Cardiac muscle cell (in vitro differentiated cells and primary cell): ENCODE data around the gene SELENOM. TPM values are rescaled to one million over a fixed set of nuclear protein-coding genes. Genes with fewer than 3 reads are reported as not detected.
A peak's percentile ranks its signal among the peaks of the same experiment; 100 is the strongest.
"Not testable (repeated sequence)": the region's sequence is repeated elsewhere in the genome, so short reads cannot be mapped to it uniquely, and the experiment has no call there.

ENCODE experiments used
- DNase-seq, 2 donors: peaks; one replicate each; pipeline versions ENCODE4 v3.0.0 to v3.0.0-alpha.2; 2010 to 2017; ENCODE audit warnings: low read depth in 1 of 2, low spot score in 1 of 2
- H3K27ac ChIP-seq: fragments of 200-600 bp; sonication (generic); 2 replicates; pipeline ENCODE4 v1.5.1; 2016
- H3K27me3 ChIP-seq: fragments of 200-600 bp; sonication (generic); 2 replicates; pipeline ENCODE4 v1.6.0; 2016; ENCODE audit warnings: control low read depth
- H3K36me3 ChIP-seq: fragments of 200-600 bp; sonication (generic); 2 replicates; pipeline ENCODE4 v1.5.1; 2016; ENCODE audit warnings: control low read depth
- H3K4me1 ChIP-seq: fragments of 200-600 bp; sonication (generic); 2 replicates; pipeline ENCODE4 v1.8.1; 2017; ENCODE audit warnings: low read depth, mild to moderate bottlenecking, mixed run types
- H3K4me3 ChIP-seq: fragments of 200-600 bp; sonication (generic); 2 replicates; pipeline ENCODE4 v1.5.1; 2016; ENCODE audit warnings: mild to moderate bottlenecking
- H3K9me3 ChIP-seq: fragments of 200-600 bp; sonication (generic); 2 replicates; pipeline ENCODE4 v1.5.1; 2017; ENCODE audit warnings: low read depth, mild to moderate bottlenecking, control low read depth
- polyA plus RNA-seq: library from polyadenylated mRNA; unstranded; fragments of >200 nt; fragmentation: Nextera tagmentation; extraction: Ambion mirVana; gene quantifications from 2 replicates; pipeline ENCODE4 v1.2.1, GENCODE V29; 2016
- total RNA-seq: library from RNA; depleted of rRNA; stranded (reverse); fragments of >200 nt; gene quantifications from 2 replicates; pipeline ENCODE4 v1.2.3, GENCODE V29; 2016
- TF ChIP-seq, protein P1 (sequence below): IDR thresholded peaks from 2 replicates; pipeline ENCODE4 v1.5.1; 2012; ENCODE audit warnings: low read depth, mild to moderate bottlenecking, low read length

SELENOM gene
- total and polyA plus RNA-seq, 2 experiments from 2014 or later = 84.0 to 88.8 TPM

GRCh38 chr22:31077681-31078080, 29.7 kb downstream of the SELENOM start:
- Histone ChIP-seq H3K27ac (no peak overlapping the region), H3K36me3 (no peaks in the 10 kb centered on the region), H3K9me3 (no peaks in the 10 kb centered on the region), H3K27me3 (no peaks in the 10 kb centered on the region), H3K4me3 (no peak overlapping the region), H3K4me1 (no peaks in the 10 kb centered on the region)
- TF ChIP-seq, protein P1, sequence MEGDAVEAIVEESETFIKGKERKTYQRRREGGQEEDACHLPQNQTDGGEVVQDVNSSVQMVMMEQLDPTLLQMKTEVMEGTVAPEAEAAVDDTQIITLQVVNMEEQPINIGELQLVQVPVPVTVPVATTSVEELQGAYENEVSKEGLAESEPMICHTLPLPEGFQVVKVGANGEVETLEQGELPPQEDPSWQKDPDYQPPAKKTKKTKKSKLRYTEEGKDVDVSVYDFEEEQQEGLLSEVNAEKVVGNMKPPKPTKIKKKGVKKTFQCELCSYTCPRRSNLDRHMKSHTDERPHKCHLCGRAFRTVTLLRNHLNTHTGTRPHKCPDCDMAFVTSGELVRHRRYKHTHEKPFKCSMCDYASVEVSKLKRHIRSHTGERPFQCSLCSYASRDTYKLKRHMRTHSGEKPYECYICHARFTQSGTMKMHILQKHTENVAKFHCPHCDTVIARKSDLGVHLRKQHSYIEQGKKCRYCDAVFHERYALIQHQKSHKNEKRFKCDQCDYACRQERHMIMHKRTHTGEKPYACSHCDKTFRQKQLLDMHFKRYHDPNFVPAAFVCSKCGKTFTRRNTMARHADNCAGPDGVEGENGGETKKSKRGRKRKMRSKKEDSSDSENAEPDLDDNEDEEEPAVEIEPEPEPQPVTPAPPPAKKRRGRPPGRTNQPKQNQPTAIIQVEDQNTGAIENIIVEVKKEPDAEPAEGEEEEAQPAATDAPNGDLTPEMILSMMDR = no peak
- DNase-seq = no peak

GRCh38 chr22:31075961-31076360, 31.4 kb downstream of the SELENOM start:
- Histone ChIP-seq H3K36me3 (no peaks in the 10 kb centered on the region), H3K4me3 (no peak overlapping the region), H3K9me3 (no peaks in the 10 kb centered on the region), H3K27me3 (no peaks in the 10 kb centered on the region), H3K4me1 (no peaks in the 10 kb centered on the region), H3K27ac (no peak overlapping the region)
- TF ChIP-seq, protein P1 = no peak
- peak in 1 of 2 donors; percentile 89 for DNase-seq

GRCh38 chr22:31073545-31074145, 33.7 kb downstream of the SELENOM start:
- not testable (repeated sequence) for DNase-seq, H3K27ac ChIP-seq, H3K36me3 ChIP-seq, H3K4me1 ChIP-seq, H3K4me3 ChIP-seq, H3K27me3 ChIP-seq, H3K9me3 ChIP-seq

DNA sequence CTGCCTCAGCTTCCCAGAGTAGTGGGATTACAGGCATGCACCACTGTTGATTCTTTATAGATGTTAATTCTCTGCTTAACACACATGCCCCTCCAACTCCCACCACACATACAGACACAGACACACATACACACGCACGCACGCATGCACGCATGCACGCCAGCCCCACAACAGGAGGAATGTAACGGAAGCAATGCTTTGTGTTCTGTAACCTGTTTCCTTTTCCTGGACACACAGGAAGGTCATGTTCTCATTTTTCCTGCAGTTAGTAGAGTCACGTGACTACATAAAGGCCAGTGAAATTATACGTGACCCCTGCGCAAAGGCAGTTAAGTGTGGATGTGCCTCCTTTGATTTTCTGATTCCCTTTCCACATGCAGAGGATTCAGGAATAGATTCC, 34.2 kb downstream of the SELENOM start:
- H3K4me1 ChIP-seq, H3K36me3 ChIP-seq, H3K27me3 ChIP-seq, H3K4me3 ChIP-seq, DNase-seq, H3K27ac ChIP-seq, H3K9me3 ChIP-seq: not testable (repeated sequence)

- H3K4me1 ChIP-seq, H3K9me3 ChIP-seq, H3K36me3 ChIP-seq, H3K27ac ChIP-seq, H3K4me3 ChIP-seq, DNase-seq, H3K27me3 ChIP-seq: not testable (repeated sequence)
These were observed 37.6 kb downstream of the SELENOM start for GRCh38 chr22:31069691-31070314.

DNA sequence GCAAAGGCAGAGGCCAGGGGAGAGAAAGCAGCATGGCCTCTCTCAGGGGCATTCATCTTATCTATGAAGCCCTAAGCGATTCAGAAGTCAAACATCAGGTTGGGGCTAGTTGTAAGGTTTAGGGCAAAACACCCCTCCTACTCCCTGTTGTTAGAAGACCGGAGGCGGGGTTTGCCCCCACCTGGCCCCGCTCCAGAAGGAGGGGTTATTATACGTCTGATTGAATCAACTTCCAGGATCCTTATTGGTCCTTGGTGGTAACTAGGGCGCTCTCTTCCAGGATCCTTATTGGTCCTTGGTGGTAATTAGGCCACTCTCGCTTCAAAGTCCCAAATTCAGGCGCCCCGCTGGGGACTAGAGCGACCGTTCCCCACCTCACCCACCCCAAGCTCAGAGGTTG, 38.4 kb downstream of the SELENOM start:
- Histone ChIP-seq H3K36me3 (no peaks in the 10 kb centered on the region), H3K4me1 (no peaks in the 10 kb centered on the region), H3K9me3 (no peaks in the 10 kb centered on the region), H3K27ac (no peak overlapping the region), H3K27me3 (no peaks in the 10 kb centered on the region), H3K4me3 (no peak overlapping the region)
- no peak for DNase-seq
- TF ChIP-seq, protein P1 = no peak

- Histone ChIP-seq H3K27ac (no peak overlapping the region), H3K4me1 (no peaks in the 10 kb centered on the region), H3K36me3 (no peaks in the 10 kb centered on the region), H3K9me3 (no peaks in the 10 kb centered on the region), H3K27me3 (no peaks in the 10 kb centered on the region), H3K4me3 (no peak overlapping the region)
- DNase-seq = no peak
- TF ChIP-seq, protein P1 = no peak
These were observed 43.0 kb downstream of the SELENOM start for GRCh38 chr22:31064369-31064768.
